Measurements from ENCODE around the gene KMO. TPM values are rescaled to one million over a fixed set of nuclear protein-coding genes. Genes with fewer than 3 reads are reported as not detected.

Gene KMO
- total and polyA plus RNA-seq, 4 donors = 10.2 to 37.3 (median 19.6) TPM

DNA sequence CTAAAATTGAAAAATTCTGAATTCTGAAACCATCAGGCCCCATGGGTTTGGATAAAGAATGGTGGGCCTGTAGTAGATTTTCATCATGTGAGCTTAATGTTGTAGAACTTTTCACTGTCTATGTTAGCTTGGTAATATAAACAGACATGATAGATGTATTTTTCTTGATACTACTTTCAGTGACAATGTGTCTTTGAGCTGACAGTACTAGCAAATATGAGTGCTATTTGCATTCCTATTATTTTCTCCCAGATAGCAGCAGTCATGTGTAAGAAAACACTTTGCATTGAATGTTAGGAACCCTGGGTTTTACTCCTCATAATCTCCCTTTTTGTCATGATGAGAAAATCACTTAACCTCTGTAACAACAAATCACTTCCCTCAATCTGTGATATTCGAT, 18.1 kb downstream of the KMO start (continued):
- TF ChIP-seq, protein P1, sequence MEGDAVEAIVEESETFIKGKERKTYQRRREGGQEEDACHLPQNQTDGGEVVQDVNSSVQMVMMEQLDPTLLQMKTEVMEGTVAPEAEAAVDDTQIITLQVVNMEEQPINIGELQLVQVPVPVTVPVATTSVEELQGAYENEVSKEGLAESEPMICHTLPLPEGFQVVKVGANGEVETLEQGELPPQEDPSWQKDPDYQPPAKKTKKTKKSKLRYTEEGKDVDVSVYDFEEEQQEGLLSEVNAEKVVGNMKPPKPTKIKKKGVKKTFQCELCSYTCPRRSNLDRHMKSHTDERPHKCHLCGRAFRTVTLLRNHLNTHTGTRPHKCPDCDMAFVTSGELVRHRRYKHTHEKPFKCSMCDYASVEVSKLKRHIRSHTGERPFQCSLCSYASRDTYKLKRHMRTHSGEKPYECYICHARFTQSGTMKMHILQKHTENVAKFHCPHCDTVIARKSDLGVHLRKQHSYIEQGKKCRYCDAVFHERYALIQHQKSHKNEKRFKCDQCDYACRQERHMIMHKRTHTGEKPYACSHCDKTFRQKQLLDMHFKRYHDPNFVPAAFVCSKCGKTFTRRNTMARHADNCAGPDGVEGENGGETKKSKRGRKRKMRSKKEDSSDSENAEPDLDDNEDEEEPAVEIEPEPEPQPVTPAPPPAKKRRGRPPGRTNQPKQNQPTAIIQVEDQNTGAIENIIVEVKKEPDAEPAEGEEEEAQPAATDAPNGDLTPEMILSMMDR (IDR thresholded peaks at IDR 0.05; ENCODE audit: low read depth, low read length, missing input control) = no peak
- no peak for TF ChIP-seq FOXA1 (IDR thresholded peaks at IDR 0.05)
- no peak for TF ChIP-seq TAF1 (conservative IDR thresholded peaks at IDR 0.05)
- TF ChIP-seq HNF4G (IDR thresholded peaks at IDR 0.05) = no peak
- no peak for TF ChIP-seq HNF4A (conservative IDR thresholded peaks at IDR 0.05)
- TF ChIP-seq FOXA2 (IDR thresholded peaks at IDR 0.05) = no peak
- no peak for TF ChIP-seq NR2F2 (IDR thresholded peaks at IDR 0.05)
- TF ChIP-seq RXRA (IDR thresholded peaks at IDR 0.05) = no peak
- TF ChIP-seq, protein P2, sequence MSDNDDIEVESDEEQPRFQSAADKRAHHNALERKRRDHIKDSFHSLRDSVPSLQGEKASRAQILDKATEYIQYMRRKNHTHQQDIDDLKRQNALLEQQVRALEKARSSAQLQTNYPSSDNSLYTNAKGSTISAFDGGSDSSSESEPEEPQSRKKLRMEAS (IDR thresholded peaks at IDR 0.05) = no peak
- TF ChIP-seq, protein P3, sequence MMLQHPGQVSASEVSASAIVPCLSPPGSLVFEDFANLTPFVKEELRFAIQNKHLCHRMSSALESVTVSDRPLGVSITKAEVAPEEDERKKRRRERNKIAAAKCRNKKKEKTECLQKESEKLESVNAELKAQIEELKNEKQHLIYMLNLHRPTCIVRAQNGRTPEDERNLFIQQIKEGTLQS (IDR thresholded peaks at IDR 0.05) = no peak

DNA sequence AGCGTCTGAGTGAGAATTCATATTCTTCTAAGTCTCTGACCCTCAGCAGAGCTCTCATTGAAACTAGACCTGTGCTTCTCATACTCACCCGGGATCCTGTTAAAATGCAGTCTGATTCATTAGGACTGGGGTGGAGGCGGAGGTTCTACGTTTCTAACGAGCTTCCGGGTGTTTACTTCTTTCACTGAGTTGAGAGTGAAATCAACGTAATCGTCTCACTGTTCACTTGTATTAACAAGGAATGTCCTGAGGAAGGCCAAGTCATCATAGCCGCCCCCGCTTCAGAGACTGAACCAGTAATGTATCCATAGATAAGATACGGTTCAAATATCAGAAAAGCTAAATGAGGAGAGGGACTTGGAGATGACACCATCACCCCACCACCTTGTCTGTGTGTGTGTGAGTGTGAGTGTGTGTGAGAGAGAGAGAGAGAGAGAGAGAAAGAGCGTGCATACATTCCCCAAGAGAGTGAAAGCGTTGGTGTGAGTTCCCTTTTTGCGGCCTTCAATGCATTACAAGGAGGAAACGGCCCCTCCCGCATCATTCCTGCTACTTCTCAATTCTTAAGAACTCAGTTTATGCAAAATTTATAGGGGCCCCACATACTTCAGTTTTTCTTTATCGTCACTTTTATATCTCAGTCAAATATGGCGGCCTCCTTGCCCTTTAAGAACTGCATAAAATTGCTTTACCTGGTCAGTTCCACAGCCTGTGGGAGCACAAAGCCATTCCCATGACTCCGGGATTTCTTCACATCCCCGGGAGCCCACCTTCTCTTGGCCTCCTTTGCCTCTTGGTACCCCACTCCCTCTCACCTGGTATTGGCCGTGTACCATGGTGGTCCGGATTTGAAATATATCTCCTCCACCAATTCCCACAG, 19.8 kb downstream of the KMO start:
- no peak overlapping the region for H3K4me3 ChIP-seq (ENCODE audit: low read depth in 1 of 3, low read length in 3 of 3)
- H3K9me3 ChIP-seq (ENCODE audit: control insufficient read depth in 4 of 4, low read length in 3 of 4) = no peaks in the 10 kb centered on the region
- 80% methylated on average over 22 of the region's 22 CpGs for WGBS
- H3K27ac ChIP-seq (ENCODE audit: low read depth in 1 of 2, low read length in 2 of 2) = no peak overlapping the region
- H3K27me3 ChIP-seq (ENCODE audit: control insufficient read depth in 4 of 4, insufficient read depth in 4 of 4, low read length in 3 of 4) = no peaks in the 10 kb centered on the region
- H3K4me1 ChIP-seq (ENCODE audit: control insufficient read depth in 4 of 4, insufficient read depth in 4 of 4, low read length in 3 of 4) = peaks cover 0 to 6% (median under 1%) of the 10 kb centered on the region in 4 donors
- TF ChIP-seq TAF1 (conservative IDR thresholded peaks at IDR 0.05) (no peak), YY1 (IDR thresholded peaks at IDR 0.05) (peak; percentile 22)
- TF ChIP-seq, protein P2 (IDR thresholded peaks at IDR 0.05) = no peak
- H3K36me3 ChIP-seq (ENCODE audit: control insufficient read depth in 4 of 4, insufficient read depth in 3 of 4, low read depth in 1 of 4, low read length in 3 of 4) = peaks cover 0 to 23% (median 20%) of the 10 kb centered on the region in 4 donors
- no peak overlapping the region for H3K9ac ChIP-seq (ENCODE audit: low read depth in 1 of 2, low read length in 2 of 2)
- DNase-seq (ENCODE audit: low spot score) = no peak

DNA sequence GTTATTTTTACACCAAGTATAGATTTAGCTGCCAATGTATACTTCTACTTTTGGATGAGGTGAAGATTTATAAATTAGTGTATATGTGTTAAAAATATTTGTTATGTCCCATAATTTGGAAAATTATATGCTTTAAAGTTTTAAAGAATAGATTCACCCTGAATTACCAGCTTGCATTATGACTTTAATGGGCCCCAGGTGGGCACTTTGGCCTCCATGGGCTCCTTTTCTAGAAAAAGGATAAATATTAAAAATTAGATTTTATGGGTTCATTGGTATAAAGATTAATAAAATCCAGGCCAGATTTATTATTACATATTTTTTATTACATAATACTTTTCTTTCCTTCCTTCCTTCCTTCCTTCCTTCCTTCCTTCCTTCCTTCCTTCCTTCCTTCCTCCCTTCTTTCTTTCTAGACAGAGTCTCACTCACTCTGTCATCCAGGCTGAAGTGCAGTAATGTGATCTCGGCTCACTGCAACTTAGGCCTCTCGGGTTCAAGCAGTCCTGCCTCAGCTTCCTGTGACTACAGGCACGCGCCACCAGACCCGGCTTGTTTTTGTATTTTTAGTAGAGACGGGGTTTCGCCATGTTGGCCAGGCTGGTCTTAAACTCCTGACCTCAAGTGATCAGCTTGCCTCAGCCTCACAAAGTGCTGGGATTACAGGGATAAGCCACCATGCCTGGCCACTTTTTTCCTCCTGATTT, 21.9 kb downstream of the KMO start:
- DNase-seq (ENCODE audit: low spot score) = no peak
- peaks cover 0 to 23% (median 20%) of the 10 kb centered on the region in 4 donors for H3K36me3 ChIP-seq (ENCODE audit: control insufficient read depth in 4 of 4, insufficient read depth in 3 of 4, low read depth in 1 of 4, low read length in 3 of 4)
- H3K9ac ChIP-seq (ENCODE audit: low read depth in 1 of 2, low read length in 2 of 2) = no peak overlapping the region
- 90% methylated on average over 7 of the region's 7 CpGs for WGBS
- H3K27ac ChIP-seq (ENCODE audit: low read depth in 1 of 2, low read length in 2 of 2) = no peak overlapping the region
- no peaks in the 10 kb centered on the region for H3K9me3 ChIP-seq (ENCODE audit: control insufficient read depth in 4 of 4, low read length in 3 of 4)
- H3K4me3 ChIP-seq (ENCODE audit: low read depth in 1 of 3, low read length in 3 of 3) = no peak overlapping the region
- peaks cover 2 to 21% (median 17%) of the 10 kb centered on the region in 4 donors for H3K4me1 ChIP-seq (ENCODE audit: control insufficient read depth in 4 of 4, insufficient read depth in 4 of 4, low read length in 3 of 4)
- no peaks in the 10 kb centered on the region for H3K27me3 ChIP-seq (ENCODE audit: control insufficient read depth in 4 of 4, insufficient read depth in 4 of 4, low read length in 3 of 4)
- TF ChIP-seq TAF1 (conservative IDR thresholded peaks at IDR 0.05) (no peak), FOXA2 (IDR thresholded peaks at IDR 0.05) (no peak), YY1 (IDR thresholded peaks at IDR 0.05) (no peak), SP1 (IDR thresholded peaks at IDR 0.05) (no peak), RAD21 (IDR thresholded peaks at IDR 0.05) (no peak), FOXA1 (IDR thresholded peaks at IDR 0.05) (no peak), RXRA (IDR thresholded peaks at IDR 0.05) (no peak), EGR1 (IDR thresholded peaks at IDR 0.05; ENCODE audit: low read depth in 2 of 2) (no peak), NR2F2 (IDR thresholded peaks at IDR 0.05) (no peak)
- TF ChIP-seq, protein P2 (IDR thresholded peaks at IDR 0.05) = no peak
- TF ChIP-seq, protein P4, sequence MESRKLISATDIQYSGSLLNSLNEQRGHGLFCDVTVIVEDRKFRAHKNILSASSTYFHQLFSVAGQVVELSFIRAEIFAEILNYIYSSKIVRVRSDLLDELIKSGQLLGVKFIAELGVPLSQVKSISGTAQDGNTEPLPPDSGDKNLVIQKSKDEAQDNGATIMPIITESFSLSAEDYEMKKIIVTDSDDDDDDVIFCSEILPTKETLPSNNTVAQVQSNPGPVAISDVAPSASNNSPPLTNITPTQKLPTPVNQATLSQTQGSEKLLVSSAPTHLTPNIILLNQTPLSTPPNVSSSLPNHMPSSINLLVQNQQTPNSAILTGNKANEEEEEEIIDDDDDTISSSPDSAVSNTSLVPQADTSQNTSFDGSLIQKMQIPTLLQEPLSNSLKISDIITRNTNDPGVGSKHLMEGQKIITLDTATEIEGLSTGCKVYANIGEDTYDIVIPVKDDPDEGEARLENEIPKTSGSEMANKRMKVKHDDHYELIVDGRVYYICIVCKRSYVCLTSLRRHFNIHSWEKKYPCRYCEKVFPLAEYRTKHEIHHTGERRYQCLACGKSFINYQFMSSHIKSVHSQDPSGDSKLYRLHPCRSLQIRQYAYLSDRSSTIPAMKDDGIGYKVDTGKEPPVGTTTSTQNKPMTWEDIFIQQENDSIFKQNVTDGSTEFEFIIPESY (IDR thresholded peaks at IDR 0.05) = no peak
- TF ChIP-seq, protein P3 (IDR thresholded peaks at IDR 0.05) = no peak
- TF ChIP-seq, protein P1 (IDR thresholded peaks at IDR 0.05; ENCODE audit: low read depth, low read length, missing input control) = no peak
